ENCODE results near the gene GNAI2.

Gene GNAI2

DNA sequence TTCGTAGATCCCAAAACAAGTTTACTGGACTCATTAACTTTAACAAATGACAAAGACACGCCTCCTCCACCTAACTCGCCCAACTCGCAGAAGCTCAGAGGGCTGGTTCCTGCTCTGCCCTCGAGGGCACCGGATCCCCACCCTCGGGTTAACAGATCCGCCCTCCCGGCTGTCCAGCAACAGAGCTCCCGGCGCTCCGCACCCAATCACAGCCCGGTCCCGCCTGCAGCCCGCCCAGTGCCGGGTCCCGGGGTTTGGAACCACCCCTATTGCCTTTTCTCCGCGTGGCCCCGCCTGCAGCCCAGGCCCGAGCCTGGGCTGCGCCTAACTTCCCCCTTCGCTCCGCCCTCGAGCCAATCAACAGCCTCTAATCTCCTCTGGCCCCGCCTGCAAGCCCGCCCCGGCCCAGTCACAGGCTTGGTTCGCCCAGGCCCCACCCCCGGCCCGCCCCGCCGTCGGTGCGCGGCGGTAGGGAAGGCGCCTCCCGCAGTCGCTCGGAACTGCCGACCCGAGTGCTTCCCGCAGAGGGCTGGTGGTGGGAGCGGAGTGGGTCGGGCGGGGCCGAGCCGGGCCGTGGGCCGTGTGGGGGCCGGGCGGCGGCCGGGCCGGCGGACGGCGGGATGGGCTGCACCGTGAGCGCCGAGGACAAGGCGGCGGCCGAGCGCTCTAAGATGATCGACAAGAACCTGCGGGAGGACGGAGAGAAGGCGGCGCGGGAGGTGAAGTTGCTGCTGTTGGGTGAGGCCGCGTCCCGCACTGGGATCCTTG, at the start of gene GNAI2:
GNAI2 (plus strand) TSS at position 489 of the 768 bp plus-strand sequence; CDS start at position 621, 132 bp downstream.
- DNase-seq: peak; percentile 99

GRCh38 chr3:50187750-50188149, 48.3 kb upstream of the GNAI2 start:
- no peak for DNase-seq

GRCh38 chr3:50189274-50189673, 46.7 kb upstream of the GNAI2 start:
- DNase-seq: peak; percentile 85

GRCh38 chr3:50189989-50190388, 46.0 kb upstream of the GNAI2 start:
- DNase-seq: no peak

GRCh38 chr3:50190936-50191660, 44.9 kb upstream of the GNAI2 start, which contains the start of gene GNAT1:
Gene GNAT1 (plus strand): TSS chr3:50191610. CDS start chr3:50191726, 116 bp downstream.
- DNase-seq: no peak

- DNase-seq: no peak
Observed at GRCh38 chr3:50192124-50192523, 43.9 kb upstream of the GNAI2 start.

DNA sequence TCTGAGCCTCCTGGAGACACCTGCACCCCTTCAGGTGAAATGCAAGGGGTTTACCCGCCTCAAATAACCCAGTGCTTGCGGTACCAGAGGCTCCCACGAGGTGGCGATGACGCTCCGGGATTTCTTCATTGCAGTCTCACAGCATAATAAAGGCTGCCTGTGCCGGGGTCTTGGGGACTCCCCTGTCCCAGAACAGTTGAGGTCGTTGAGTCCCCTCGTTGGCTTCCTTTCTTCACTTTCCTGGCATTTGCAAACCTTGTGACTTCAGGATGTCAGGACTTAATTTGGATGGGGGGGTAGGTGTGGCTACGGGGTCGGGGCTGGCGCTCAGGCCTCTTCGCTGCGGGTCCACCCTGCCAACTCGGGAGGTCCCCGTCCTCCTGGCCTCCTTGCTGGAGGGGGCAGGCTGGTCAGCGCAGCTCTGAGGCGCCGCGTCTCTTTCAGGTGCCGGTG, 43.3 kb upstream of the GNAI2 start:
- DNase-seq: peak; percentile 74

- no peak for DNase-seq
Observed at GRCh38 chr3:50193286-50193685, 42.7 kb upstream of the GNAI2 start.

GRCh38 chr3:50193746-50194127, 42.3 kb upstream of the GNAI2 start:
- DNase-seq: no peak

DNA sequence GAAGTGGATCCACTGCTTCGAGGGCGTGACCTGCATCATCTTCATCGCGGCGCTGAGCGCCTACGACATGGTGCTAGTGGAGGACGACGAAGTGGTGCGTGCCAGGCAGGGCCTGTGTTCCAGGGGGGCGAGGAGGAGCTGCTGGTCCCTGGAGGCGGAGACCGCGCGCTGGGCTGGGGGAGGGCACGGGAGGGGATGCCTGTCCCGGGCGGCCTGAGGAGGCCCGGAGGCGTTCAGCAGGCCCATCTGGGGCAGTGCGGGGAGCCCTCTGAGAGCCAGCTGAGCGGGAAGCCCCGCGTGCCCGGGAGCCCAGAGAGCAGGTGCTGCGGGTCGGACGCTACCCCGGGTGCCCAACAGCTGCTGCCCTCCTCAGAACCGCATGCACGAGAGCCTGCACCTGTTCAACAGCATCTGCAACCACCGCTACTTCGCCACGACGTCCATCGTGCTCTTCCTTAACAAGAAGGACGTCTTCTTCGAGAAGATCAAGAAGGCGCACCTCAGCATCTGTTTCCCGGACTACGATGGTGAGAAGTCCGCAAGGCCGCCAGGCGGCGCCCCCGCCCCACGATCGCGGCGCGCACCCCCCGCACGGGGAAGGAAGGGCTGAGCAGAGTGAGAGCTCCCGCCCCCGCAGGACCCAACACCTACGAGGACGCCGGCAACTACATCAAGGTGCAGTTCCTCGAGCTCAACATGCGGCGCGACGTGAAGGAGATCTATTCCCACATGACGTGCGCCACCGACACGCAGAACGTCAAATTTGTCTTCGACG, 41.7 kb upstream of the GNAI2 start:
- peak; percentile 78 for DNase-seq

GRCh38 chr3:50194903-50195500, 41.0 kb upstream of the GNAI2 start:
- DNase-seq: no peak

DNA sequence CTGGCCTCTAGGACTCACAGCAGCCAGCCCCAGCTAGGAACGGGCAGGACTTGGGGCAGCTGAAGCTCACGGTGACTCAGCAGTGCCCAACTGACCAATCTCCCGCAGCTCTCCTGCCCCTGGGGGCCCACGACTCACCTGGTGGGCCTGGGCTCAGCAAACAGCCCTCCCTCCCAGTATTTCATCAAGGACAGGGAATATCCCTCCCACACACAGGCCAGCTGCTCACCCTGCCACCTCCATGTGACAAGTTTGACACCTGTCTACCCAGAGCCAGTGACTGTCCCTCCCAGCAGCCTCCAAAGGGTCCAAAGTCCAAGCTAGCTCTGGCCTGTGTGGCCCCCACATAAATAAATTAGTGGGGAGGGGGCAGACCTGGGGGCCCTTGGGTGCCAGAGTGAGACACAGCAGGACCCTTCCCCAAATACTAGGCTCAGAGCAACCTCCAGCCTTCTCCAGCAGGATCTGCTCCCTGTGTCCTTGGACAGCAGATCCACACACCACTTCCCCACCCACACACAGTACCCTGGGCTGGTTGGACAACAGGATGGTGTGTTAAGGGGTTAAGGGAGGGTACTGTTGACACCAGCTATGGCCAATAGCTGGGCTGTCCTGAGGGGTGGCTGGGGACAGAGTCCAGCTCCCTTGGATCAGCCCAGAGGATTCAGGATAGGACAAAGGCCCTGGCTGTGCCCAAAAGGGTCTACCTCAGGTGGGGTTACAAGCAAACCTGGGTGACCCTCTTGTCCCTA, 40.3 kb upstream of the GNAI2 start:
- no peak for DNase-seq

- no peak for DNase-seq
Observed at GRCh38 chr3:50196253-50196801, 39.7 kb upstream of the GNAI2 start.

GRCh38 chr3:50201573-50202315, 34.3 kb upstream of the GNAI2 start:
- peak; percentile 33 for DNase-seq

DNA sequence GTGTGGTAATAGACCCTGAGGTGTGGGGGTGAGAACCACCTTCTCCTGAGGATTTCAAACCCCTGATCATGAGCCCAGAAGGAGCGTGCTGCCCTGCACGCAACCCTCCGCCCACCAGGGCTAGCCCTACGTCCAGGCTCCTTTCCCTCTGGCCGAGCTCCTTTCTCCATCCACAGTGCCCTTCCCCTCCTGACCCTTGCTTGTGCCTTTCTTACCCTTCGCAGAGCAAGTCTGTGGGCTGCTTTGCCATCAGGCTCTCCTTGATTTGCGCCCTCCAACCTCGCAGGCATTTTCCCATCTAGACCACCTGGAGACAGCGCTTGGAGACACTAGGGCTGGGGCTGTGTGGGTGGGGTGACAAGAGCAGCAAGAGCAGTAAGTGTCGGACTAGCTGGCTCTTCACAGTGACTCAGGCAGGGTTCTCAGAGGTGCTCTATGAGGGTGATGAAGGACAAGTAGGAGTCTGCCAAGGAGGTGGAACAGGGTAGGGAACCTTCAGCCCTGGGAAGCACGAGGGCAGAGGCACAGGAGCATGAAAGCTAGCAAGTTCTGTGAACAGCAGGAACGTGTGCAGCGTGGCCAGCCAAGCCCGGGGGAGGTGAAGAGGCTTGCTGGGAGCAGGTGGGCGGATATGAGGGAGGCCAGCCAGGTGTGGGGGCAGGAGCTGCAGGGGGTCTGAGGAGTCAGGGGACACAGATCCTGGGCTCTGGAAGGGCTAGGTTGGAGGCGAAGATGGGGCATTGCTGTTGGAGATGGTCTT, 33.5 kb upstream of the GNAI2 start:
- DNase-seq: peak; percentile 38

DNA sequence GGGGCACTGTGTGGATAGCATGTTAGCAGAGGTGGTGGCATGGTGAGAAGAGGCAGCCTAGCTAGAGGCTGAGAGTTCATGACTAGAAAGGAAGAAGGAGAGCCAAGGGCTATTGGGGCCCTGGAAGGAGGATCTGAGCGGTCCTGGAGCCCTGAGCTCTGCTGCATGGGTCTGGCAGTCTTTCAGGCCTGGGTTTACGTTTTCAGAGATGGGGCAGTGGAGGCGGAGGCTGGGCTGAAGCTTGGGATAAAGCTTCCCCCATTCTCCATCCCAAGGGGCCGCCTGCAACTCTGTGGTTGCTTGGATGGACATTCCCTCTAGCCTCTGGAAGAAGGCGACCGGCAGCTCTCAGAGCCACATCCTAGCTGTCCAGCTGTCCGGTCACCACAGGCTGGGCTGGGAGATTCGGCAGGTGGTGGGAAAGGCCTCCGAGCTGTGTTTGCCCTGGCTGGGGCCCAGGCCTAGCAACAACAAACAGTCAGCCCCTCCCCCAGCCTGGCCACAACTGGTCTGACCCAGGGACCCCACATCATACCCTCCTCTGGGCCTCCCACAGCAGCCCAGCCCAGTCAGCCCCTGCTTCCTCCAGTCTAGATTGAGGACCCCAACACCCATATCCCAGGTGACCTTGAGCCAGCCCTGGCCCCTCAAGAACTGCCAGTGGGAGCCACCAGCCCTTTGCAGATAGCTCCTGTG, 32.7 kb upstream of the GNAI2 start:
- DNase-seq: peak; percentile 43

GRCh38 chr3:50203809-50204803, 31.9 kb upstream of the GNAI2 start:
- no peak for DNase-seq

- DNase-seq: no peak
Observed at GRCh38 chr3:50204804-50205412, 31.1 kb upstream of the GNAI2 start, which contains the start of gene SLC38A3. Gene SLC38A3 (plus strand): TSS chr3:50205271. CDS start chr3:50214200, 8,929 bp downstream.

All from left hindlimb (tissue), 1 donor.